Esophagus squamous epithelium (tissue), 5 donors: ENCODE data around the gene GGA1. TPM values are rescaled to one million over a fixed set of nuclear protein-coding genes. Genes with fewer than 3 reads are reported as not detected.
A peak's percentile ranks its signal among the peaks of the same experiment; 100 is the strongest.

Source experiments
- DNase-seq: peaks from one replicate; lab custom pipeline; 2025; lab: John Stamatoyannopoulos, UW
- H3K27ac ChIP-seq, 4 donors: fragments of 200-600 bp; sonication (generic); one replicate each; pipeline ENCODE4 v1.5.1; 2016 to 2019; ENCODE audit warnings: mild to moderate bottlenecking in 1 of 4
- H3K27me3 ChIP-seq, 4 donors: fragments of 200-600 bp; sonication (generic); 1 replicate in 3 of 4; 2 replicates in 1 of 4; pipeline versions ENCODE4 v1.5.1 to v1.6.0; 2017 to 2021; ENCODE audit warnings: antibody characterized with exemption in 1 of 4
- H3K36me3 ChIP-seq, 3 donors: fragments of 200-600 bp; sonication (generic); one replicate each; pipeline ENCODE4 v1.5.1; 2016 to 2019
- H3K4me1 ChIP-seq, 3 donors: fragments of 200-600 bp; sonication (generic); one replicate each; pipeline ENCODE4 v1.5.1; 2017 to 2019
- H3K4me3 ChIP-seq, 4 donors: fragments of 200-600 bp; sonication (generic); 1 replicate in 3 of 4; 2 replicates in 1 of 4; pipeline ENCODE4 v1.5.1; 2016 to 2019; ENCODE audit warnings: mild to moderate bottlenecking in 2 of 4, moderate library complexity in 1 of 4
- H3K9me3 ChIP-seq, 3 donors: fragments of 200-600 bp; sonication (generic); one replicate each; pipeline ENCODE4 v1.5.1; 2016 to 2019
- CTCF ChIP-seq, 6 experiments: fragments of 450-650 bp in 4 of 6; fragments of 200-600 bp in 2 of 6; sonication (generic) in 2 of 6; IDR thresholded peaks; one replicate each; pipeline ENCODE4 v1.5.1; 2016 to 2019; ENCODE audit warnings: antibody characterized with exemption in 6 of 6, mild to moderate bottlenecking in 4 of 6, moderate library complexity in 4 of 6
- POLR2A ChIP-seq, 4 donors: fragments of 450-650 bp; IDR thresholded peaks; one replicate each; pipeline ENCODE4 v1.6.1; 2017; ENCODE audit warnings: antibody characterized with exemption in 4 of 4, mild to moderate bottlenecking in 4 of 4, moderate library complexity in 3 of 4
- WGBS, 2 donors: methylation state at CpG; one replicate each; pipeline ENCODE4 v1.1.5; 2018; 5-methylcytosine and 5-hydroxymethylcytosine counted together
- intact Hi-C: fragments of 100-400 bp; cut with DNase I; formaldehyde crosslinking; loops from one replicate; pipeline ENCODE4 v1.15.0; 2022
- total RNA-seq, 4 donors: library from RNA; depleted of rRNA; stranded (reverse); fragments of >200 nt; gene quantifications; one replicate each; pipeline ENCODE4 v1.1.0, GENCODE V29; 2016
- donor health status: DM: yes; HTN: yes; CAD: no.

Gene GGA1
- total RNA-seq, 4 donors from 2014 or later, result 32.2 to 54.3 (median 39.5) TPM

- no peak overlapping the region for H3K4me3 ChIP-seq
- no peak for DNase-seq
- H3K9me3 ChIP-seq, result no peaks in the 10 kb centered on the region
- no peak for TF ChIP-seq POLR2A (IDR thresholded peaks at IDR 0.05)
- peak; percentile 57 to 90 (median 70) for TF ChIP-seq CTCF (IDR thresholded peaks at IDR 0.05)
- H3K36me3 ChIP-seq, result peaks cover 0 to 87% (median 13%) of the 10 kb centered on the region in 3 donors
- intact Hi-C loops, result no loop called here
- WGBS, 2 donors, result 59 to 61% methylated on average over 14 to 16 of the region's 22 CpGs
- H3K4me1 ChIP-seq, result peaks cover 32 to 54% (median 39%) of the 10 kb centered on the region in 3 donors
- peak overlapping the region in 3 of 4 donors; percentile 53 to 63 (median 58) for H3K27ac ChIP-seq
- no peaks in the 10 kb centered on the region for H3K27me3 ChIP-seq
Measured at GRCh38 chr22:37623075-37624016, 14.7 kb downstream of the GGA1 start.

- peak overlapping the region in 3 of 4 donors; percentile 53 to 63 (median 58) for H3K27ac ChIP-seq
- TF ChIP-seq POLR2A (IDR thresholded peaks at IDR 0.05) (no peak), CTCF (IDR thresholded peaks at IDR 0.05) (no peak)
- 25 to 45% methylated on average over 3 to 4 of the region's 6 CpGs for WGBS, 2 donors
- peaks cover 0 to 87% (median 6%) of the 10 kb centered on the region in 3 donors for H3K36me3 ChIP-seq
- DNase-seq, result no peak
- no peak overlapping the region for H3K4me3 ChIP-seq
- no peaks in the 10 kb centered on the region for H3K27me3 ChIP-seq
- intact Hi-C loops, result no loop called here
- no peaks in the 10 kb centered on the region for H3K9me3 ChIP-seq
- H3K4me1 ChIP-seq, result peaks cover 32 to 54% (median 39%) of the 10 kb centered on the region in 3 donors
Measured at GRCh38 chr22:37624017-37624365, 15.4 kb downstream of the GGA1 start.

GRCh38 chr22:37624876-37625275 lies 16.2 kb downstream of the GGA1 start:
- peaks cover 32 to 54% (median 39%) of the 10 kb centered on the region in 3 donors for H3K4me1 ChIP-seq
- no peaks in the 10 kb centered on the region for H3K27me3 ChIP-seq
- intact Hi-C loops, result no loop called here
- peak overlapping the region in 1 of 4 donors; percentile 85 for H3K27ac ChIP-seq
- DNase-seq, result no peak
- TF ChIP-seq CTCF (IDR thresholded peaks at IDR 0.05), result no peak
- TF ChIP-seq POLR2A (IDR thresholded peaks at IDR 0.05), result no peak
- H3K9me3 ChIP-seq, result no peaks in the 10 kb centered on the region
- no peak overlapping the region for H3K4me3 ChIP-seq
- H3K36me3 ChIP-seq, result peaks cover 0 to 87% (median 8%) of the 10 kb centered on the region in 3 donors
- WGBS, 2 donors, result 73 to 95% methylated on average over 3 of the region's 7 CpGs

- TF ChIP-seq POLR2A (IDR thresholded peaks at IDR 0.05), result no peak
- no peak for TF ChIP-seq CTCF (IDR thresholded peaks at IDR 0.05)
- intact Hi-C loops, result no loop called here
Measured at GRCh38 chr22:37625737-37626136, 17.1 kb downstream of the GGA1 start.

GRCh38 chr22:37626144-37626543 lies 17.5 kb downstream of the GGA1 start:
- H3K36me3 ChIP-seq, result peaks cover 0 to 87% (median 10%) of the 10 kb centered on the region in 3 donors
- peak overlapping the region; percentile 12 to 85 (median 66) for H3K27ac ChIP-seq
- peaks cover 32 to 54% (median 39%) of the 10 kb centered on the region in 3 donors for H3K4me1 ChIP-seq
- TF ChIP-seq CTCF (IDR thresholded peaks at IDR 0.05), result peak in 2 of 6 experiments; percentile 12 to 15
- TF ChIP-seq POLR2A (IDR thresholded peaks at IDR 0.05), result no peak
- H3K27me3 ChIP-seq, result no peaks in the 10 kb centered on the region
- 24% methylated on average over 3 of the region's 11 CpGs; no CpG with 5 or more reads in 1 of the 2 donors for WGBS, 2 donors
- no peak overlapping the region for H3K4me3 ChIP-seq
- DNase-seq, result no peak
- intact Hi-C loops, result no loop called here
- H3K9me3 ChIP-seq, result no peaks in the 10 kb centered on the region

More at GRCh38 chr22:37625737-37626136, 17.1 kb downstream of the GGA1 start:
- Histone ChIP-seq H3K4me1 (peaks cover 32 to 54% (median 39%) of the 10 kb centered on the region in 3 donors), H3K27ac (peak overlapping the region in 3 of 4 donors; percentile 62 to 85 (median 70)), H3K27me3 (no peaks in the 10 kb centered on the region), H3K9me3 (no peaks in the 10 kb centered on the region), H3K36me3 (peaks cover 0 to 87% (median 10%) of the 10 kb centered on the region in 3 donors), H3K4me3 (no peak overlapping the region)
- DNase-seq, result no peak
- WGBS, 2 donors, result 33 to 43% methylated on average over 1 to 6 of the region's 14 CpGs
